Measurements from ENCODE around the gene MRPS6.

Gene MRPS6

DNA sequence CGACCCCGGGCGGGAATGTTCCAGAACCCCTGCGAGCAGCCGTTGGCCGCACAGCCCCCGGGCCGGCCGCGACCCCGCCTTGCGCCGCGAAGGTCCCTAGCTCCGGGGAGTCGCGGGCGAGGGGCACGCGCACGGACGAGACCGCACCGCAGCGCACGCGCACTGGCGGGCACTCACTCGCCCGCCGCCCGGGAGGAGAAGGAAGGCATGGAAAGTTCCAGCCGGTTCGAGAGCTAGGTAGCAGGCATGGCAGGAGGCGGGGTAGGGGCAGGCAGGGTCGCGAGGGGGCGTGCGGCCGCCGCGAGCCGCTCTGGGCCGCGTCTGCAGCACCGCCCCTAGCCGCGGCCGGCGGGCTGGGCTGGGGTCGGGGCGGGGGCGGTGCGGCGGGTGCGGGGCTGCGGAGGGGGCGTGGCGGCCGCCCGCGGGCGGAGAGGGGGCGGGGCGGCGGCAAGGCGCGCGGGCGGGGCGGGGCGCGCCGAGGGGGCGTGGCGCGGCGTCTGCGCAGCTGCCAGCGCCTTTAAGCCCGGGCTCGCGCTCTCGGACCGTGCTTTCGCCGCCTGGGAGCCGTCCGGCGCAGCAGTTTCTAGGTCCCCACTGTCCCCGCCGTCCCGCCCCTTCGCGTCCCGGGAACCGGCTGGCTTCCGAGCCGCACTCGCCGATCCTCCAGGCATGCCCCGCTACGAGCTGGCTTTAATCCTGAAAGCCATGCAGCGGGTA is at the start of gene MRPS6, which contains the start of gene SLC5A3:
Gene MRPS6 (plus strand): TSS at position 547 of the 717 bp plus-strand sequence. CDS start 123 bp downstream, at position 670.
Gene SLC5A3 (plus strand): TSS at position 547 of the 717 bp plus-strand sequence. CDS start 21,621 bp downstream, outside the sequence.
- peak; percentile 42 to 56 for DNase-seq (ENCODE audit: low read depth in 2 of 2)

DNA sequence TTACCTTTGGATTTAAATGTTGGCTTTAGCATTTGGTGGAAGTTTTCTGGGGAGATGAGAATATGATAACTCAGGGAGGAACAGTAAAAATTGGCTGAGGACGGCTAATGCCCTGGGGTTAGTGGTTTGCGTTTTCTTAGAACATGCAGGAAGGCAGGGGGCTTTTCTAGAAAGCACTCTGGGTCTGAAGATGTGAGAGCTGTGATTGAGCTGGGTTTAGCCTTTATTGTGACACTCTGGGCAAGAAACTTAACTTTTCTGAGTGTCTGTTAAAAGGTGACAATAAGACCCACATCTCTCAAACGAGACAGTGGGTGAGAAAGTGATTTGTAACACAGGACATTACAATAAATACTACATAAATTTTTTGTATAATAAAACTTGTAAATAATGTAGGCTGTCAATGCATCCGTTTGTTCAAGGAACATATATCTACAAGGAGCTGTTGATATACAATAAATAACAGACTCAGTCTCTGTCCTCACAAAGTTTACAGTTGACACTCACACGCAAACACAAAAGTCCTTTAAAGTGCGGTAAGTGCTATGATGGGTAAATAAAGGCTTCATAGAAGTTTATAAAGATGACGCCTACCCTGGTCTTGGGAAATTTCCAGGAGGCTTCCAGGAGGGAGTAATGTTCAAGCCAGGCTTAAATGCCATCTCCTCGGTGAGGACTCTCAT is 49.5 kb upstream of the MRPS6 start:
- DNase-seq (ENCODE audit: low read depth in 2 of 2), result no peak

- DNase-seq (ENCODE audit: low read depth in 2 of 2), result no peak
Measured at GRCh38 chr21:34024374-34024693, 49.0 kb upstream of the MRPS6 start.

DNA sequence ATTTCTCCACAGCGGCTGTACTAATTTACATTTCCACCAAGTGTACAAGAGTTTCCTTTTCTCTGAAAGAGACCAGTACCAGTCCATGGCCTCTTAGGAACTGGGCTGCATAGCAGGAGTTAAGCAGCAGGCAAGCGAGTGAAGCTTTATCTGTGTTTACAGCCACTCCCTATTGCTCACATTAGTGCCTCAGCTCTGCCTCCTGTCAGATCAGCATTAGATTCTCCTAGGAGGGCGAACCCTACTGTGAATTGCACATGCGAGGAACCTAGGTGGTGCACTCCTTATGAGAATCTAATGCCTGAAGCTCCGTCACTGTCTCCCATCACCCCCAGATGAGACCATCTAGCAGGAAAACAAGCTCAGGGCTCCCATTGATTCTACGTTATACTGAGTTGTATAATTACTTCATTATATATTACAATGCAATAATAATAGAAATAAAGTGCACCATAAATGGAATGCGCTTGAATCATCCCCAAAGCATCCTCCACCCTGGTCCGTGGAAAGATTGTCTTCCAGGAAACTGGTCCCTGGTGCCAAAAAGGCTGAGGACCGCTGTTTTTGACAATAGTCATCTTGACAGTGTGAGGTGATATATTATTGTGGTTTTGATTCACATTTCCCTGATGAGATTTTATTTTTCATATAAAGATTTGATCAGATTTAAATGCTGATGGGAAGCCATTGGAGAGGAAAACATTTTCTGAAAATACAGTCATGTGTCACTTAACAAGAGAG is 45.5 kb upstream of the MRPS6 start:
- DNase-seq (ENCODE audit: low read depth in 2 of 2), result no peak

DNA sequence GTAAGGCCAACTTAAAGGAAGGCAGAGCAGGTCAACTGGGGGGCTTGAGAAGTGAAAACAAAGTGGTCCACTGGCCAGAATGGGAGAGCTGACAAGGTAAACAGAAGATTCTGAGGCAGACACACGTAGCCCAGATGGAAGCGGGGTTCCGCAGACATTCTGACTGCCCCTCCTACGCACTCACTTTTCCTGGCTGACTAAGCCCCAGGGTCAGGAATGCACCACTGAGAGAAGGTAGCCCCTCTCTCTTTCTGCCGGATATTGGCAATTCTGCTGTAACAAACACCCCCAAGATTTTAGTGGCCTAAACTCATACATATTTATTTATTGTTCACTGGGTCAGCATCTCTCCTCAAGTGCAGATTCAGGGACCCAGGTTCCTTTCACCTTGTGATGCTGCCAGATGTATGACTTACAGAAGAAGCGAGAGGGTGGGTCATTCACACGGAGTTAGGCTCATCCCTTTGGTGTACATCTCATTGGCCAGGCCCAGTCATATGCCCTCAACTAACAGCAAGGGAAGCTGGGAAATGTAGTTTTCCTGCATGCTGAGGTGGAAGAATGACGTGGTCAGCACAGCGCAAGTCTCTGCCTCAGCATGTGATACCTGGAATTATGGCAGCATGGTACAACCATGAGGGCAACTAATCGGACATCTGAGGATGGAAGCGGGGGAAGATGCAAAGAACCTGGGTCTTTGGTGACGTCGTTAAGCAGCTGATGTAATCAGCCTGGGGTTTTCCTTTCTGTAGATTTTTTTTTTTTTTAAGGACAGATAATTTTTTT is 43.4 kb upstream of the MRPS6 start:
- no peak for DNase-seq (ENCODE audit: low read depth in 2 of 2)

GRCh38 chr21:34031835-34032370 is 41.5 kb upstream of the MRPS6 start:
- DNase-seq (ENCODE audit: low read depth in 2 of 2), result no peak

- no peak for DNase-seq (ENCODE audit: low read depth in 2 of 2)
Measured at GRCh38 chr21:34034369-34035014, 38.9 kb upstream of the MRPS6 start.

DNA sequence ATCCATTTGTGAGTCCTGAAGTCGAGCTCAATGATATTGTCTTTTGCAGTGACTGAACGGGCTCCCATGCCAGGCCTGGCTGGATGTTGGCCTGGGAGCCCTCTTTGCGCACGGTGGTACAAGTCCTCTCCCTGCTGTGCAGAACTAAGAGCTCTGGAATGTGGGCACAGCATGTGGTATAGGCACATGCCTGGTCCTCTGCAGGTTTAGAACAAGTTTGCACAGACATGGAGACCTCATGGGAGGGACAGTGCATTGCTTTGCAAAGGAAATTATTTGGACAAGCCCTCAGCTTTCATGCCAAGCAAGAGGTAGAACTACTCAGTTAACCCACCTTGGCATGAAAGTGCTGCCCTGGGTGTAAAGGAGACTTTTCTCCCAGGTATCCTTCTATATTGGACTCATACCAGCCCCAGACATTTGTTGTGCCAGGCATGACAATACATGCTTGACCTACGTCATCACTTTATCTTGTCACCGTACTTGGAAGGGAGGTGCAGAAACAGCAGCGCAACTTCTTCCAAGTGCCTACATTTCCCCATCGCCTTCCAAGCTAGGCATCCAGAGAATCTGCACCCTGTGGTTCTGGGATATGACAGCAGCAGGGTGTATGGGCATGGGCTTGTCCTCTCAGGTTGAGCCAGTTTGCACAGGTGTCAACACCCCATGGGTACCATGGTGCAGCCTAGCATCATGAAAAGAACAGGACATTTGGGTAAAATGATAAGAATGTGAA is 37.6 kb upstream of the MRPS6 start:
- DNase-seq (ENCODE audit: low read depth in 2 of 2), result no peak

DNA sequence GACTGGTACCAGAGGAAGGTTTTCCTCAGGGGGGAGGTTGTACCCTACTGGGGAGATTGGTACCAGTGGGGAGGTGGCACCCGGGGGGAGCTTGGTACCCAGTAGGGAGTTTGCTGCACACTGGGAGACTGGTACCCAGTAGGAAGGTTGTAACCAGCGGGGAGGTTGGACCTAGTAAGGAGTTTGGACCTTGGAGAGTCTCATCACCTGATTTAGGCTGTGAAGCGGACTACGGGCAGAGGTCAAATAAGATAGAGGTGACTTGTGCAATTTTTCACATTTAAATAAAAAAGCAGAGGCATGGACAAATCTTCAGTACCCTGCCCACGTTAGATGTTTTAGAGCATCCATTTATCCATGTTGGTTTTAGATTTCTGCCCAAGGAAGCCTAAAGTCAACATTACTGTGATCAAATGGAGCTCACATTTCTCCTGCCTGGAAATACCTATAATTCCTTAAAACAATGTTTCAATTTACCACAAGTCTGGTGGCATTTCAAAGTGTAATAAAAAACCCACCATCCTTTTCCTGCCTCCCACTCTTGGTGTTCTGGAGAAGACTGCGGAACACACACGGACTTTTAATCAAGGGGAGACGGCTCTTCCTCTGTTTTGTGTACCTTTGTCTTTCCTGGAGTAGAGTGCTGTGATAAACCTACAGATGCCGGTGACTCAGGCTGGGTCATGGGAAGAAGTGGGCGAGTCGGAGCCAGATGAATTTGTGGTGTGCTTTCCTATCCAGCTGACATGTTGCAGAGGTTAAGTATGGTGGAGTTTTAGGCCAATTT is 36.2 kb upstream of the MRPS6 start:
- no peak for DNase-seq (ENCODE audit: low read depth in 2 of 2)

DNA sequence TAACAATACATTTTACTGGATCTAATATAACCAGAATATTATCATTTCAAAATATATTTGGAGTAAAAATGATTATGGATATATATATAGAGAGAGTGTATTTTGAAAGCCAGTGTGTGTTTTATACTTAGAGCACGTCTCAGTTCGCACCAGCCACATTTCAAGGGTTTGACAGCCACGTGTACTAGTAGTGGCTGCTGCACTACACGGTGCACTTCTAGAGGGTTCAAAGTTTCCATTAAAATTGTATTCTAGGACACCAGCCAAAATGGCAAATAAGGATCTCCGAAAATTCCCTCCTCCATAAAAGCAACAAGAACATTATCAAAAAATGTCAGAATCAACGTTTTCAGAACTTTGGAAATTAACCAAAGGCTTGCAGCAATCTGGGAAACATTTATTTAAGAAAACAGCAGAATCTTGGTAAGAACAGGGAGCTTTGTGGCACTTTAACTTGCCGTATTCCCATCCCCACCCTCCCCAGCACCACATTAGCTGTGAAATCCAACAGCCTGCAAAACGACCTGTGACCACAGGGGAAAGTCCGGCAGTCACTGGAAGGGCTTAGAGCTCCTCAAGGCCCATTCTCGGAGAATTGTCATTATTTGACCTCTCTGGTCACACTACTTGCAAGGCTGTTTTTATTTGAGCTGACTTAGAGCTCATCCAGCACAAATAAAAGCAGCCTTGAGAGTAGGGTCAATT is 33.5 kb upstream of the MRPS6 start:
- no peak for DNase-seq (ENCODE audit: low read depth in 2 of 2)

GRCh38 chr21:34042735-34043134 is 30.6 kb upstream of the MRPS6 start:
- DNase-seq (ENCODE audit: low read depth in 2 of 2), result no peak

DNA sequence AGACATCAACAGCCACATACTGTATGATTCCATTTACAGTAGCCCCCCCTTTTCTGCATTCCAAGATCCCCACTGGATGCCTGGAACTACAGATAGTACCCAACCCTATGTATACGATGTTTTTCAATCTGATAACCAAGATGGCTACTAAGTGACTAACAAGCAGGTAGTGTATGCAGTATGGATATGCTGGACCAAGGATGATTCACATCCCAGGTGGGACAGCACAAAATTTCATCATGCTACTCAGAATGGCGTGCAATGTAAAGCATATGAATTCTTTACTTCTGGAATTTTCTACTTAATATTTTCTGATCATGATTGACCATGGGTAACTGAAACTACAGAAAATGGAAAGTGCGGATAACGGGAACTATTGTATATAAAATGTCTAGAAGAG is 30.0 kb upstream of the MRPS6 start:
- DNase-seq (ENCODE audit: low read depth in 2 of 2), result no peak

DNA sequence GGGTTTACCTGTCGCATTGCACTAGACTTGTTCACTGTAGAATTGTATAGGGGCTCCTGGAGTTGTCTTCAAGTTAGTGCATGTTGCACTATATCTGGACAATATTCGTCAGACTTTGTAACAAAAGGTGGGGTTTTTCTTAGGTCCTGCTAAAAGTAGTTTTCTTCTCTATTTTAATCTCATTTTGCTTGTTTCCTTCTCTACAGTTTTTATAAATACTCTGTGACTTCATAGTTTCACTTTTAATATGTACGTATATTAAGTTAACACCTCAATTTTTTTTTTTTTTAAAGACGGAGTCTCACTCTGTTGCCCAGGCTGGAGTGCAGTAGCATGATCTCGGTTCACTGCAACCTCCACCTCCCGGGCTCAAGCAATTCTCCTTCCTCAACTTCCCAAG is 26.5 kb upstream of the MRPS6 start:
- DNase-seq (ENCODE audit: low read depth in 2 of 2), result no peak

GRCh38 chr21:34047835-34048234 is 25.5 kb upstream of the MRPS6 start:
- no peak for DNase-seq (ENCODE audit: low read depth in 2 of 2)

DNA sequence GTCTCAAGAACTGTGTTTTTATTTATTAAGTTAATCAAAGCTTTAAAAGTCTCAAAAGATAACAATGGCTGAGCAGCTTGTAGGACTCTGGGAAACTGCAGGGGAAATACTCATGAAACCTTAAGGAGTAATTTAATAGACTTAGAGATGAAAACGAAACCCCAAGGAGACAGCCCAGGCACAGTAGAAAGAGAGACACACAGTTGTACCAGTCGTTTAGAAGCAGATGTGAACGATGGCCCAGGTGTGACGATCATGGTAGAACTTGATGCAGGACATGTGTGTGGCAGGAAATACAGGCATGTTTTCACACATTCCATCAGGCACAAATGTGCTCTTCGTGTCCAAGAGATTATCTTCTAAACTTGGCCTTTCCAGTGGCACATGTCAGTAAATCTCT is 21.2 kb upstream of the MRPS6 start:
- no peak for DNase-seq (ENCODE audit: low read depth in 2 of 2)

GRCh38 chr21:34054259-34054658 is 19.1 kb upstream of the MRPS6 start:
- no peak for DNase-seq (ENCODE audit: low read depth in 2 of 2)

- DNase-seq (ENCODE audit: low read depth in 2 of 2), result no peak
Measured at GRCh38 chr21:34055615-34056014, 17.8 kb upstream of the MRPS6 start.

DNA sequence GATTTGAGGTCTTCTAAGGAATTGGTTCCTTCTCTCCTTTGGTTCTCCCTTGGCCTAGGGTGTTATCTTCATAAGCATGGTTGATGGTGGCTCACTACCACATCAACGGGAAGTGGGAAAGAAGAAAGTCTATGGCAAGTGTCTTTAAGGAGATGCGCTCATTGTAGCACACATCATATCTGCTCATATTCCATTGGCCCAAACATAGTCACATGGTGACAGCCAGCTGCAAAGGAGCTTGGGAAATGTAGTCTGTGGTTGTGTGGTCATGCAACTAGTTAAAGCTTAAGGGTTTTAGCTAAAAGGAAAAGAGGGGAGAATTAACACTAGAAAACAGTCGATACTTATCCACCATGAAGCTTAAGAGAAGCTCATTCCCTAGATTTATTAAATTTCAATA is 11.4 kb upstream of the MRPS6 start:
- no peak for DNase-seq (ENCODE audit: low read depth in 2 of 2)

GRCh38 chr21:34065027-34065426 is 8.4 kb upstream of the MRPS6 start:
- DNase-seq (ENCODE audit: low read depth in 2 of 2), result no peak
